CD4-positive, alpha-beta T cell (primary cell): ENCODE results near the gene STEAP3. TPM values are rescaled to one million over a fixed set of nuclear protein-coding genes. Genes with fewer than 3 reads are reported as not detected.

ENCODE experiments used
- ATAC-seq: fragments of 200-7000 bp; cut with Tn5 transposase; one replicate; pipeline ENCODE4 v1.10.0; 2022; ENCODE audit warnings: mild to moderate bottlenecking; ENCODE audit not compliant: poor library complexity
- CTCF ChIA-PET: fragments of 350-600 bp; sonication (Branson Sonifier 250); formaldehyde crosslinking; loops from one replicate; lab custom pipeline; 2021; ENCODE audit warnings: antibody characterized with exemption, inconsistent platforms; lab: Charles Lee
- POLR2A ChIA-PET: fragments of 350-600 bp; sonication (Branson Sonifier 250); formaldehyde crosslinking; loops from one replicate; lab custom pipeline; 2021; ENCODE audit warnings: antibody characterized with exemption, inconsistent platforms; lab: Charles Lee
- DNase-seq, 14 experiments: peaks; one replicate each; pipeline ENCODE4 v3.0.0-alpha.2; 2013 to 2020; ENCODE audit warnings: mixed read lengths in 2 of 14
- H3K27ac ChIP-seq, 2 donors: one replicate each; pipeline versions ENCODE4 v1.5.1 to v1.7.0; 2013; ENCODE audit warnings: low read length in 2 of 2, low read depth in 1 of 2, mild to moderate bottlenecking in 1 of 2
- H3K27me3 ChIP-seq, 2 experiments: 1 replicate in 1 of 2; 2 replicates in 1 of 2; pipeline versions ENCODE4 v1.6.1 to v1.7.0; 2013; ENCODE audit warnings: low read length in 2 of 2, control low read depth in 1 of 2, mild to moderate bottlenecking in 1 of 2, moderate library complexity in 1 of 2; ENCODE audit not compliant: insufficient read depth in 2 of 2, control insufficient read depth in 1 of 2
- H3K36me3 ChIP-seq: one replicate; pipeline ENCODE4 v1.6.1; 2013; ENCODE audit warnings: low read length, control low read depth; ENCODE audit not compliant: insufficient read depth
- H3K4me1 ChIP-seq: one replicate; pipeline ENCODE4 v1.6.1; 2013; ENCODE audit warnings: low read length, control low read depth; ENCODE audit not compliant: insufficient read depth
- H3K4me3 ChIP-seq: one replicate; pipeline ENCODE4 v1.5.1; 2013; ENCODE audit warnings: mild to moderate bottlenecking, low read length, moderate library complexity
- H3K9me3 ChIP-seq, 2 experiments: 1 replicate in 1 of 2; 2 replicates in 1 of 2; pipeline versions ENCODE4 v1.6.1 to v1.7.0; 2013; ENCODE audit warnings: low read length in 2 of 2, mild to moderate bottlenecking in 2 of 2, control low read depth in 1 of 2, moderate library complexity in 1 of 2; ENCODE audit not compliant: control insufficient read depth in 1 of 2, insufficient read depth in 1 of 2
- H3K27ac Mint-ChIP-seq: one replicate; pipeline ENCODE4 v1.8.0; 2020; ENCODE audit warnings: mixed read lengths
- H3K27me3 Mint-ChIP-seq: one replicate; pipeline ENCODE4 v1.8.0; 2021; ENCODE audit warnings: mixed read lengths
- H3K36me3 Mint-ChIP-seq: one replicate; pipeline ENCODE4 v1.8.0; 2021; ENCODE audit warnings: low read depth, mixed read lengths
- H3K4me1 Mint-ChIP-seq: one replicate; pipeline ENCODE4 v1.8.0; 2021; ENCODE audit warnings: low read depth, mixed read lengths
- H3K4me3 Mint-ChIP-seq: one replicate; pipeline ENCODE4 v1.8.0; 2020; ENCODE audit warnings: mild to moderate bottlenecking, mixed read lengths
- H3K9me3 Mint-ChIP-seq: one replicate; pipeline ENCODE4 v1.8.0; 2020; ENCODE audit warnings: mixed read lengths
- intact Hi-C, 2 experiments: fragments of 100-400 bp; cut with DNase I in 1 of 2; cut with micrococcal nuclease in 1 of 2; formaldehyde crosslinking; loops; one replicate each; pipeline versions ENCODE4 v1.15.1 to v1.9.0; 2023 to 2025; cut with DNase I, micrococcal nuclease
- total RNA-seq, 174 experiments: library from RNA in 2 of 174; stranded (reverse) in 2 of 174; gene quantifications; one replicate each; pipeline ENCODE4 v1.2.3 and lab custom pipeline; 2021 to 2026
- TF ChIP-seq, protein P1 (sequence below): fragments of 200-600 bp; IDR thresholded peaks from one replicate; pipeline ENCODE4 v1.8.0; 2022; ENCODE audit warnings: antibody characterized with exemption, mild to moderate bottlenecking

The STEAP3 gene
- total RNA-seq, 2 experiments from 2014 or later: not detected

DNA sequence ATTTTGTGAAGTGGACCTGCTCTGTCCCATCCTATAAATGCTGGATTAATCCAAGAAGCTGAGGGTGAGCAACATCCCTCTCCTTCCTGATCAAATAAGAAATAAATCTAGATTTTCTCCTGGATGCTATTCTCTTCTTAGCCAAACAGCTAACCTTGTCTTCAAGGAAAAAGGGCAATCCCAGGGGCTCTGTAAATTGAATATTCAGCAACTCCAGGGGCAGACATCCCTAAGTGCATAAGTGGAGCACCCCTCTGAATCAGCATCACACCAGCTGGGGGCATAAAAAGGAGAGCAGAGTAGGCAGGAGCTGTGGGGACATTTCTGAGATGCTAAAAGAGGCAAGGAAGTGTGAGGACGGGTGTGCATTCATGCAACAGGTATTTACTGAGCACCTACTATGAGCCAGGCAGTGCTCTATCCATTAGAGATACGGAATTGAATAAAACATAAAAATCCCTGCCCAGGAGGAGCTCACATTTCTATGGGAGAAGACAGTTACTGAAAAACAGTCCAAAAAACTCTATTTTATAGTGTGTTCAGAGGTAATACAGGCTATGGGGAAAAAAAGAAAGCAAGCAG, 2.8 kb upstream of the STEAP3 start:
- H3K27me3 Mint-ChIP-seq: peaks cover 57% of the 10 kb centered on the region

DNA sequence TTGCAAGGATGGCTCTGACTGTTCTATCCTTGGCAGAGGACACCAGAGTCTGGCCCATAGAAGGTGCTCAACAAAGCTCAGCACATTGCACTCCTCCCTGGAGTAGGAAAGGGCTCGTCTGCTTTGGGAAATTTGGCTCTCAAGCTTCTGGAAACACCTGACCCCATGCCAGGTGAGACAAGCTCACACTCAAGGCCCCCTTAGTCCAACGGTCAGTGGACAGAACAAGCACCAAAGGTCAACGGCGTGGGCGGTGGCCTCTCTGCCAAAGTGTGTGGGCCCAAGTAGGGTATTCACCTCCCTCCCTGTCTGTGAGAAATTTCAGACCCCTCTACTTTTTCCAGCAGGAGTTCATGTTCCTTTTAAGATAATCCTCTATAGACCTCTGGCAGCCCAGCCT, 2.0 kb upstream of the STEAP3 start:
- CTCF ChIA-PET: no interaction called here
- H3K9me3 Mint-ChIP-seq: no peaks in the 10 kb centered on the region

More for the DNA sequence above, 2.8 kb upstream of the STEAP3 start:
- POLR2A ChIA-PET: no interaction called here
- no peaks in the 10 kb centered on the region for H3K9me3 Mint-ChIP-seq
- TF ChIP-seq, protein P1, sequence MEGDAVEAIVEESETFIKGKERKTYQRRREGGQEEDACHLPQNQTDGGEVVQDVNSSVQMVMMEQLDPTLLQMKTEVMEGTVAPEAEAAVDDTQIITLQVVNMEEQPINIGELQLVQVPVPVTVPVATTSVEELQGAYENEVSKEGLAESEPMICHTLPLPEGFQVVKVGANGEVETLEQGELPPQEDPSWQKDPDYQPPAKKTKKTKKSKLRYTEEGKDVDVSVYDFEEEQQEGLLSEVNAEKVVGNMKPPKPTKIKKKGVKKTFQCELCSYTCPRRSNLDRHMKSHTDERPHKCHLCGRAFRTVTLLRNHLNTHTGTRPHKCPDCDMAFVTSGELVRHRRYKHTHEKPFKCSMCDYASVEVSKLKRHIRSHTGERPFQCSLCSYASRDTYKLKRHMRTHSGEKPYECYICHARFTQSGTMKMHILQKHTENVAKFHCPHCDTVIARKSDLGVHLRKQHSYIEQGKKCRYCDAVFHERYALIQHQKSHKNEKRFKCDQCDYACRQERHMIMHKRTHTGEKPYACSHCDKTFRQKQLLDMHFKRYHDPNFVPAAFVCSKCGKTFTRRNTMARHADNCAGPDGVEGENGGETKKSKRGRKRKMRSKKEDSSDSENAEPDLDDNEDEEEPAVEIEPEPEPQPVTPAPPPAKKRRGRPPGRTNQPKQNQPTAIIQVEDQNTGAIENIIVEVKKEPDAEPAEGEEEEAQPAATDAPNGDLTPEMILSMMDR: no peak
- no peaks in the 10 kb centered on the region for H3K36me3 Mint-ChIP-seq
- Histone ChIP-seq H3K4me3 (no peak overlapping the region), H3K9me3 (no peaks in the 10 kb centered on the region), H3K27ac (no peak overlapping the region), H3K27me3 (peaks cover 15 to 46% of the 10 kb centered on the region in 2 experiments), H3K4me1 (peaks cover 4% of the 10 kb centered on the region), H3K36me3 (no peaks in the 10 kb centered on the region)
- no peak for ATAC-seq
- H3K27ac Mint-ChIP-seq: no peak overlapping the region
- intact Hi-C loops: no loop called here
- no peaks in the 10 kb centered on the region for H3K4me1 Mint-ChIP-seq
- no peak overlapping the region for H3K4me3 Mint-ChIP-seq
- CTCF ChIA-PET: no interaction called here
- no peak for DNase-seq

DNA sequence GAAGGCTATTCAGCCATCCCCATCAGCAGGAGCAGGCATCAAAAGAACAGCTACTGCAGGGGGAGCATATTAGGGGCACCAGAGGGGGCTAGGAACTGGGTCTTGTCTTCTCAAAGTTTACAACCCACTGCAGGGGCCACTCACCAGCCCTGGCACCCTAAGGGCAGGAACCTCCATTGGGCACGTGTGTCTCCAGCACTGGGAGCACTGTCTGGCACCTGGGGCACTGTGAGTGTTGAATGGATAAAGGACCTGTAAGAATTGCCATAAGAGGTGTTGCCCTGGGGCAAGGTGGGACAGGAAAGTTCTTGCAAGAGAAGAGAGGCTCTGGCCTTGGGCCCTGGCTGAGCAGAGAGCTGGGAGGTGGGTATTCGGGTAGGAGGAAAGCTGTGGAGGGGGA, 1.4 kb upstream of the STEAP3 start:
- Mint-ChIP-seq H3K4me3 (no peak overlapping the region), H3K9me3 (no peaks in the 10 kb centered on the region), H3K27ac (no peak overlapping the region), H3K36me3 (no peaks in the 10 kb centered on the region), H3K4me1 (no peaks in the 10 kb centered on the region), H3K27me3 (peaks cover 68% of the 10 kb centered on the region)
- Histone ChIP-seq H3K4me1 (peaks cover 4% of the 10 kb centered on the region), H3K4me3 (no peak overlapping the region), H3K9me3 (no peaks in the 10 kb centered on the region), H3K27ac (no peak overlapping the region), H3K27me3 (peaks cover 15 to 46% of the 10 kb centered on the region in 2 experiments), H3K36me3 (no peaks in the 10 kb centered on the region)
- no peak for ATAC-seq
- ChIA-PET CTCF (no interaction called here), POLR2A (no interaction called here)
- DNase-seq: no peak
- TF ChIP-seq, protein P1: no peak
- intact Hi-C loops: no loop called here

More for the DNA sequence above, 2.0 kb upstream of the STEAP3 start:
- H3K4me1 ChIP-seq: peaks cover 4% of the 10 kb centered on the region
- H3K27ac ChIP-seq: no peak overlapping the region
- Mint-ChIP-seq H3K4me1 (no peaks in the 10 kb centered on the region), H3K27ac (no peak overlapping the region), H3K27me3 (peaks cover 64% of the 10 kb centered on the region), H3K4me3 (no peak overlapping the region), H3K36me3 (no peaks in the 10 kb centered on the region)
- ATAC-seq: no peak
- peaks cover 15 to 46% of the 10 kb centered on the region in 2 experiments for H3K27me3 ChIP-seq
- TF ChIP-seq, protein P1: no peak
- POLR2A ChIA-PET: no interaction called here
- intact Hi-C loops: no loop called here
- no peaks in the 10 kb centered on the region for H3K36me3 ChIP-seq
- H3K9me3 ChIP-seq: no peaks in the 10 kb centered on the region
- H3K4me3 ChIP-seq: no peak overlapping the region
- no peak for DNase-seq
